K562 (cell line): ENCODE measurements around the gene CDADC1. TPM values are rescaled to one million over a fixed set of nuclear protein-coding genes. Genes with fewer than 3 reads are reported as not detected.
A peak's percentile ranks its signal among the peaks of the same experiment; 100 is the strongest.

Experiments
- ILF3 ChIP-seq: fragments of 450-650 bp; IDR thresholded peaks from 2 replicates; pipeline ENCODE4 v1.6.1; 2018; ENCODE audit warnings: antibody characterized with exemption, mild to moderate bottlenecking, moderate library complexity, borderline replicate concordance
- RAD51 ChIP-seq: fragments of 450-650 bp; IDR thresholded peaks from 2 replicates; pipeline ENCODE4 v1.7.1; 2016; ENCODE audit warnings: low read depth, mild to moderate bottlenecking, borderline replicate concordance
- SMC3 ChIP-seq: conservative IDR thresholded peaks from 2 replicates; pipeline ENCODE4 v1.6.1; 2011; ENCODE audit warnings: low read depth, low read length, improper control_type of control experiment; ENCODE audit not compliant: insufficient read depth
- USF2 ChIP-seq: sonication (generic); formaldehyde crosslinking; IDR thresholded peaks from 2 replicates; pipeline ENCODE4 v1.5.0; 2020; ENCODE audit warnings: missing genetic modification reagents
- ZFP36 ChIP-seq: fragments of 150-350 bp; IDR thresholded peaks from 2 replicates; pipeline ENCODE4 v1.6.1; 2018; ENCODE audit warnings: low read length, low read depth; ENCODE audit not compliant: partially characterized antibody
- ZNF398 ChIP-seq: fragments of 250-450 bp; sonication (Bioruptor Pico); IDR thresholded peaks from 2 replicates; pipeline ENCODE4 v1.8.0; 2021; ENCODE audit warnings: moderate library complexity, mild to moderate bottlenecking, inconsistent platforms
- polyA plus RNA-seq, 8 experiments: library from polyadenylated mRNA; depleted of rRNA in 4 of 8; stranded (reverse) in 5 of 8; unstranded in 3 of 8; fragments of >200 nt; fragmentation: Nextera tagmentation in 2 of 8; fragmentation: Illumina TruSeq in 1 of 8; extraction: Ambion mirVana in 2 of 8; extraction: Trizol in 1 of 8; gene quantifications; 2 replicates each; pipeline versions ENCODE4 v1.2.1 to v1.2.3, GENCODE V29; 2011 to 2014; ENCODE audit warnings: inconsistent platforms in 1 of 8, missing spikeins in 1 of 8
- total RNA-seq, 7 experiments: library from RNA; depleted of rRNA in 6 of 7; stranded (reverse); fragments of >200 nt in 6 of 7; fragmentation: Illumina TruSeq in 2 of 7; extraction: Trizol in 2 of 7; gene quantifications; 2 replicates each; pipeline versions ENCODE4 v1.2.1 to v1.2.3, GENCODE V29; 2011 to 2021; ENCODE audit warnings: low replicate concordance in 1 of 7

The CDADC1 gene
- total and polyA plus RNA-seq, 9 of the 15 experiments (the other 6 are each of a cell fraction or from before 2014, with no cell fraction given), result 4.1 to 11.8 (median 6.3) TPM

GRCh38 chr13:49300739-49301589 is 53.2 kb downstream of the CDADC1 start (continued):
- TF ChIP-seq RAD51, result no peak
- TF ChIP-seq ZFP36, result peak; percentile 47
- peak; percentile 80 for TF ChIP-seq SMC3
- no peak for TF ChIP-seq USF2
- TF ChIP-seq ZNF398, result no peak
- TF ChIP-seq ILF3, result no peak
